ENCODE results near the gene MCEMP1. TPM values are rescaled to one million over a fixed set of nuclear protein-coding genes. Genes with fewer than 3 reads are reported as not detected.

The MCEMP1 gene
- total and polyA plus RNA-seq, 2 experiments from 2014 or later, result not detected

DNA sequence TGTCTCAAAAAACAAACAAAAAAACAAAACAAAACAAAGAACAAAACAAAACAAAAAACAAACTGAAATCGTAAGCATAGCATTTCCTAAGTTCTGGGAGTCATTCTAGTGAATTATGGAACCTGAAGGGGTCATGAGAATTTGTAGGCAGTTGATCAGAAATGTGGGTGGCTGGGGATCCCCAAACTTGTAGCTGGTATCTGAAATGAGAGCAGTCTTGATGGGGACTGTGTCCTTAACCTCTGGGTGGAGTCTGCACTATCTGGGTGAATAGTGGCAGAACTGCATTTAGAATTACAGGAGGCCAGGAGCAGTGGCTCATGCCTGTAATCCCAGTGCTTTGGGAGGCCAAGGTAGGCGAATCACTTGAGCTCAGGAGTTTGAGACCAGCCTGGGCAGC, 48.9 kb downstream of the MCEMP1 start:
- no peaks in the 10 kb centered on the region for H4K20me1 ChIP-seq (ENCODE audit: insufficient read depth, poor library complexity, severe bottlenecking)
- H3K9me2 ChIP-seq (replicated peaks; ENCODE audit: insufficient read depth), result no peaks in the 10 kb centered on the region
- H3K4me2 ChIP-seq, result no peak overlapping the region
- H3K79me2 ChIP-seq, result no peaks in the 10 kb centered on the region
- H3K4me3 ChIP-seq, result no peak overlapping the region
- H3K27ac ChIP-seq, result no peak overlapping the region
- no peak overlapping the region for H2AFZ ChIP-seq
- no peaks in the 10 kb centered on the region for H3K4me1 ChIP-seq (ENCODE audit: insufficient read depth)
- no peak for DNase-seq (ENCODE audit: low spot score)
- H3K27me3 ChIP-seq, result peaks cover 37% of the 10 kb centered on the region
- no peak for TF ChIP-seq EZH2phosphoT487 (IDR thresholded peaks at IDR 0.05; ENCODE audit: low read depth, severe bottlenecking, unreplicated experiment)
- TF ChIP-seq EZH2 (IDR thresholded peaks at IDR 0.05; ENCODE audit: borderline replicate concordance), result no peak
- TF ChIP-seq, protein P1, sequence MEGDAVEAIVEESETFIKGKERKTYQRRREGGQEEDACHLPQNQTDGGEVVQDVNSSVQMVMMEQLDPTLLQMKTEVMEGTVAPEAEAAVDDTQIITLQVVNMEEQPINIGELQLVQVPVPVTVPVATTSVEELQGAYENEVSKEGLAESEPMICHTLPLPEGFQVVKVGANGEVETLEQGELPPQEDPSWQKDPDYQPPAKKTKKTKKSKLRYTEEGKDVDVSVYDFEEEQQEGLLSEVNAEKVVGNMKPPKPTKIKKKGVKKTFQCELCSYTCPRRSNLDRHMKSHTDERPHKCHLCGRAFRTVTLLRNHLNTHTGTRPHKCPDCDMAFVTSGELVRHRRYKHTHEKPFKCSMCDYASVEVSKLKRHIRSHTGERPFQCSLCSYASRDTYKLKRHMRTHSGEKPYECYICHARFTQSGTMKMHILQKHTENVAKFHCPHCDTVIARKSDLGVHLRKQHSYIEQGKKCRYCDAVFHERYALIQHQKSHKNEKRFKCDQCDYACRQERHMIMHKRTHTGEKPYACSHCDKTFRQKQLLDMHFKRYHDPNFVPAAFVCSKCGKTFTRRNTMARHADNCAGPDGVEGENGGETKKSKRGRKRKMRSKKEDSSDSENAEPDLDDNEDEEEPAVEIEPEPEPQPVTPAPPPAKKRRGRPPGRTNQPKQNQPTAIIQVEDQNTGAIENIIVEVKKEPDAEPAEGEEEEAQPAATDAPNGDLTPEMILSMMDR (IDR thresholded peaks at IDR 0.05; ENCODE audit: poor library complexity), result no peak
- H3K9me3 ChIP-seq (ENCODE audit: low read depth), result no peaks in the 10 kb centered on the region
- 65% methylated on average over 2 of the region's 2 CpGs for WGBS (ENCODE audit: low lambda C conversion rate, missing lambda C conversion rate)
- H3K36me3 ChIP-seq (replicated peaks; ENCODE audit: insufficient read depth, low read depth), result no peaks in the 10 kb centered on the region

DNA sequence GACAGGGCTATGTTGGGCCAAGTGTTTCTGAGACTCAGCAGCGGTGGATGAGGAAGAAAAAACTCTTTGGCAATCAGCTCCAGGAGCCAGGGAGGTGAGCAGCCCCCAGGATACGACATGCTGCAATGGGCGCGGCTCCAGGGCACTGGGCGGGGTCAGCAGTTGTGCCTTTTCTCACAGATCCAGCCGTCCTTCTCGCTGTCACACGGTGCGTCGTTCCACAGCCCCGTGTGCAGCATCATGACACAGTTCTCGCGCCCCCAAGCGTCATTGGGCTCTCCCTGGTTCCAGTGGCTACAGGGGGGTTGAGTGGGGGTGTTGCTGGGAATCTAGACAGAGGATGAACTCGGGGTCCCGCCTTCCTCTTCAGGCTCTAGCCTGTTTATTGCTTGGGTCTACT, 52.3 kb downstream of the MCEMP1 start:
- TF ChIP-seq EZH2phosphoT487 (IDR thresholded peaks at IDR 0.05; ENCODE audit: low read depth, severe bottlenecking, unreplicated experiment) (no peak), EZH2 (IDR thresholded peaks at IDR 0.05; ENCODE audit: borderline replicate concordance) (no peak)
- TF ChIP-seq, protein P1 (IDR thresholded peaks at IDR 0.05; ENCODE audit: poor library complexity), result no peak
- no peaks in the 10 kb centered on the region for H4K20me1 ChIP-seq (ENCODE audit: insufficient read depth, poor library complexity, severe bottlenecking)
- WGBS (ENCODE audit: low lambda C conversion rate, missing lambda C conversion rate), result 40% methylated on average over 15 of the region's 16 CpGs
- no peaks in the 10 kb centered on the region for H3K36me3 ChIP-seq (replicated peaks; ENCODE audit: insufficient read depth, low read depth)
- H3K27ac ChIP-seq, result no peak overlapping the region
- H2AFZ ChIP-seq, result no peak overlapping the region
- H3K9me3 ChIP-seq (ENCODE audit: low read depth), result no peaks in the 10 kb centered on the region
- H3K4me2 ChIP-seq, result no peak overlapping the region
- H3K4me1 ChIP-seq (ENCODE audit: insufficient read depth), result no peaks in the 10 kb centered on the region
- H3K27me3 ChIP-seq, result peaks cover 51% of the 10 kb centered on the region
- DNase-seq (ENCODE audit: low spot score), result no peak
- H3K4me3 ChIP-seq, result no peak overlapping the region
- H3K9me2 ChIP-seq (replicated peaks; ENCODE audit: insufficient read depth), result no peaks in the 10 kb centered on the region
- no peaks in the 10 kb centered on the region for H3K79me2 ChIP-seq

Other genes with a start within 250 kb of the MCEMP1 start
- 4.1 and 6.2 TPM in 2 replicates for gene PEX11G, start 188.1 kb upstream of the MCEMP1 start, total RNA-seq
- gene PEX11G, start 188.1 kb upstream of the MCEMP1 start, polyA plus RNA-seq, result 10.3 and 10.6 TPM in 2 replicates
- gene ZNF358, start 161.0 kb upstream of the MCEMP1 start, total RNA-seq, result 39.9 and 44.1 TPM in 2 replicates
- gene ZNF358, start 161.0 kb upstream of the MCEMP1 start, polyA plus RNA-seq, result 37.8 and 43.4 TPM in 2 replicates
- gene MCOLN1, start 154.5 kb upstream of the MCEMP1 start, total RNA-seq, result 15.5 and 19.0 TPM in 2 replicates
- gene MCOLN1, start 154.5 kb upstream of the MCEMP1 start, polyA plus RNA-seq, result 55.5 and 60.5 TPM in 2 replicates
- gene PNPLA6, start 141.4 kb upstream of the MCEMP1 start, total RNA-seq, result 39.9 and 43.0 TPM in 2 replicates
- gene PNPLA6, start 141.4 kb upstream of the MCEMP1 start, polyA plus RNA-seq, result 49.7 and 50.5 TPM in 2 replicates
- 15.1 and 22.8 TPM in 2 replicates for gene CAMSAP3, start 81.2 kb upstream of the MCEMP1 start, total RNA-seq
- 52.6 and 58.5 TPM in 2 replicates for gene CAMSAP3, start 81.2 kb upstream of the MCEMP1 start, polyA plus RNA-seq
- gene XAB2, start 47.5 kb upstream of the MCEMP1 start, total RNA-seq, result 20.3 and 24.5 TPM in 2 replicates
- gene XAB2, start 47.5 kb upstream of the MCEMP1 start, polyA plus RNA-seq, result 19.6 and 19.9 TPM in 2 replicates
- gene PET100, start 47.3 kb upstream of the MCEMP1 start, total RNA-seq, result 18.1 and 29.4 TPM in 2 replicates
- gene PET100, start 47.3 kb upstream of the MCEMP1 start, polyA plus RNA-seq, result 296 and 312 TPM in 2 replicates
- not detected in 2 replicates for gene PCP2, start 43.4 kb upstream of the MCEMP1 start, total RNA-seq
- gene PCP2, start 43.4 kb upstream of the MCEMP1 start, polyA plus RNA-seq, result 0.60 and 0.62 TPM in 2 replicates
- gene STXBP2, start 40.0 kb upstream of the MCEMP1 start, total RNA-seq, result 51.9 and 58.6 TPM in 2 replicates
- 142 and 150 TPM in 2 replicates for gene STXBP2, start 40.0 kb upstream of the MCEMP1 start, polyA plus RNA-seq
- gene RETN, start 8.0 kb upstream of the MCEMP1 start, total RNA-seq, result not detected in 2 replicates
- 0.74 TPM in 1 of 2 replicates, not detected in the other for gene RETN, start 8.0 kb upstream of the MCEMP1 start, polyA plus RNA-seq
- gene TRAPPC5, start 3.7 kb downstream of the MCEMP1 start, total RNA-seq, result 64.6 and 80.4 TPM in 2 replicates
- gene TRAPPC5, start 3.7 kb downstream of the MCEMP1 start, polyA plus RNA-seq, result 175 and 187 TPM in 2 replicates
- not detected in 2 replicates for gene FCER2, start 25.0 kb downstream of the MCEMP1 start, total RNA-seq
- not detected in 2 replicates for gene FCER2, start 25.0 kb downstream of the MCEMP1 start, polyA plus RNA-seq
- gene CLEC4G, start 55.0 kb downstream of the MCEMP1 start, total RNA-seq, result not detected in 2 replicates
- gene CLEC4G, start 55.0 kb downstream of the MCEMP1 start, polyA plus RNA-seq, result not detected in 2 replicates
- not detected in 2 replicates for gene CD209, start 70.4 kb downstream of the MCEMP1 start, total RNA-seq
- gene CD209, start 70.4 kb downstream of the MCEMP1 start, polyA plus RNA-seq, result not detected in 2 replicates
- 0.07 and 0.80 TPM in 2 replicates for gene CLEC4M, start 86.2 kb downstream of the MCEMP1 start, total RNA-seq
- not detected in 2 replicates for gene CLEC4M, start 86.2 kb downstream of the MCEMP1 start, polyA plus RNA-seq
- gene EVI5L, start 153.1 kb downstream of the MCEMP1 start, total RNA-seq, result 10.7 and 12.4 TPM in 2 replicates
- 11.5 and 13.1 TPM in 2 replicates for gene EVI5L, start 153.1 kb downstream of the MCEMP1 start, polyA plus RNA-seq
- 0.40 and 1.00 TPM in 2 replicates for gene PRR36, start 197.3 kb downstream of the MCEMP1 start, total RNA-seq
- 2.5 and 5.4 TPM in 2 replicates for gene PRR36, start 197.3 kb downstream of the MCEMP1 start, polyA plus RNA-seq
- gene LRRC8E, start 211.4 kb downstream of the MCEMP1 start, total RNA-seq, result 1.8 and 4.5 TPM in 2 replicates
- gene LRRC8E, start 211.4 kb downstream of the MCEMP1 start, polyA plus RNA-seq, result 3.2 and 3.3 TPM in 2 replicates
- gene MAP2K7, start 226.8 kb downstream of the MCEMP1 start, total RNA-seq, result 13.6 and 13.8 TPM in 2 replicates
- gene MAP2K7, start 226.8 kb downstream of the MCEMP1 start, polyA plus RNA-seq, result 11.8 and 12.8 TPM in 2 replicates
- gene TGFBR3L, start 237.7 kb downstream of the MCEMP1 start, total RNA-seq, result 0.52 TPM in 1 of 2 replicates, not detected in the other
- gene TGFBR3L, start 237.7 kb downstream of the MCEMP1 start, polyA plus RNA-seq, result 3.3 and 8.5 TPM in 2 replicates
- gene SNAPC2, start 243.2 kb downstream of the MCEMP1 start, total RNA-seq, result 6.5 and 11.8 TPM in 2 replicates
- 17.5 and 21.0 TPM in 2 replicates for gene SNAPC2, start 243.2 kb downstream of the MCEMP1 start, polyA plus RNA-seq
- 4.3 and 5.2 TPM in 2 replicates for gene CTXN1, start 249.0 kb downstream of the MCEMP1 start, total RNA-seq
- gene CTXN1, start 249.0 kb downstream of the MCEMP1 start, polyA plus RNA-seq, result 13.5 and 14.5 TPM in 2 replicates